ENCODE results near the gene RASL10B.

DNA sequence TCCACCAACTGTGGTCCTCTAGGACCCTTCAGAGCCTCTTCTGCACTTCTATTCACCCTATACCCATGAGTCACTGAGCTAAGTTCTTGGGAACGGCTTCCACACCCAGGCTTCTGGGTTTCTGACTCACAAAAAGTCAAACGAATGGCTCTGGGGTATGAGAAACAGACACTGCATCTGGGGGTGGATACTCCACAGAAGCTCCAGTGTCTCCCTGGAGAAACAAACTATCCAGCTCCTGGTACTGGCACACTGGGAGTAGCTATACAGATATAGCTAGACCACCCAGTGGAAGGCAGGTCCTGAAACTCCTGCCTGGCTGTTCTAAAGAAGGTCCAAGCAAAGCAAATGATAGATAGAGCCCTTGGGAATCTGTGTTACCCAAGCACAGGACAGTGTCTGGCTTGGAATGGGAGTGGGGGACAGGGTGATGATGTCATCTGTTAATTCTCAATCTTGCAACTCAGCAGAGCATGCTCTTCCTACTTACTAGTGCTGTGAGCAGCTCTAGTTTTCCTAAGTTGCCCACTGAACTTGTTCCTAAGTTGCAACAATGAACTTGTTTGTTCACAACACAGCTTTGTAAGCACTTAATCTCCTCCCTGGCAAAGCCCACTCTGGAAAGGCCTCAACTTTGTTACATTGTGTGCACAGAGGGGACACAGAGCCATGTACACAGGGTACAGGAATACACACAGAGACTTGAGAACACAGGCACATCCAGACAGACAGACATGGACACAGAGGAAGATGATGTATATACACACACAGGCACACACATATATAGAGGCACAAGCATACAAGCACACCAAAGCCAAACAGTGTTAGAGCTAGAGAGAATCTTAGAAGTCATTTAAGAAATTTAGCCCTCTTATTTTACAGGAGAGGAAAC lies 57.3 kb downstream of the RASL10B start:
- TF ChIP-seq, protein P1, sequence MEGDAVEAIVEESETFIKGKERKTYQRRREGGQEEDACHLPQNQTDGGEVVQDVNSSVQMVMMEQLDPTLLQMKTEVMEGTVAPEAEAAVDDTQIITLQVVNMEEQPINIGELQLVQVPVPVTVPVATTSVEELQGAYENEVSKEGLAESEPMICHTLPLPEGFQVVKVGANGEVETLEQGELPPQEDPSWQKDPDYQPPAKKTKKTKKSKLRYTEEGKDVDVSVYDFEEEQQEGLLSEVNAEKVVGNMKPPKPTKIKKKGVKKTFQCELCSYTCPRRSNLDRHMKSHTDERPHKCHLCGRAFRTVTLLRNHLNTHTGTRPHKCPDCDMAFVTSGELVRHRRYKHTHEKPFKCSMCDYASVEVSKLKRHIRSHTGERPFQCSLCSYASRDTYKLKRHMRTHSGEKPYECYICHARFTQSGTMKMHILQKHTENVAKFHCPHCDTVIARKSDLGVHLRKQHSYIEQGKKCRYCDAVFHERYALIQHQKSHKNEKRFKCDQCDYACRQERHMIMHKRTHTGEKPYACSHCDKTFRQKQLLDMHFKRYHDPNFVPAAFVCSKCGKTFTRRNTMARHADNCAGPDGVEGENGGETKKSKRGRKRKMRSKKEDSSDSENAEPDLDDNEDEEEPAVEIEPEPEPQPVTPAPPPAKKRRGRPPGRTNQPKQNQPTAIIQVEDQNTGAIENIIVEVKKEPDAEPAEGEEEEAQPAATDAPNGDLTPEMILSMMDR (IDR thresholded peaks at IDR 0.05), result no peak
- no peak for TF ChIP-seq POLR2A (IDR thresholded peaks at IDR 0.05)
